ENCODE measurements around the gene ZNF609. TPM values are rescaled to one million over a fixed set of nuclear protein-coding genes. Genes with fewer than 3 reads are reported as not detected.
A peak's percentile ranks its signal among the peaks of the same experiment; 100 is the strongest.
"Not testable (repeated sequence)": the region's sequence is repeated elsewhere in the genome, so short reads cannot be mapped to it uniquely, and the experiment has no call there.

ZNF609 gene
- polyA plus RNA-seq, 1 donor from 2014 or later, result 11.8 TPM

GRCh38 chr15:64493641-64494040, 33.3 kb downstream of the ZNF609 start:
- Histone ChIP-seq H3K9me3 (ENCODE audit: low read length) (no peaks in the 10 kb centered on the region), H2AFZ (ENCODE audit: low read depth, low read length) (no peak overlapping the region), H3K9me2 (ENCODE audit: insufficient read depth, low read length) (no peaks in the 10 kb centered on the region), H3K4me2 (ENCODE audit: low read length) (no peak overlapping the region), H3K27ac (ENCODE audit: low read length) (no peak overlapping the region), H3K36me3 (ENCODE audit: insufficient read depth, low read length) (no peaks in the 10 kb centered on the region), H3K4me3 (ENCODE audit: low read length) (no peak overlapping the region), H3K79me2 (replicated peaks; ENCODE audit: insufficient read depth, low read length) (peaks cover 73% of the 10 kb centered on the region), H3K27me3 (ENCODE audit: insufficient read depth, low read depth, low read length) (no peaks in the 10 kb centered on the region), H3K9ac (ENCODE audit: low read length) (no peak overlapping the region), H3F3A (ENCODE audit: insufficient read depth, low read length, poor library complexity, severe bottlenecking) (no peaks in the 10 kb centered on the region), H4K20me1 (ENCODE audit: insufficient read depth) (no peaks in the 10 kb centered on the region)
- TF ChIP-seq EP300 (conservative IDR thresholded peaks at IDR 0.05; ENCODE audit: poor library complexity, severe bottlenecking), result no peak
- no peak for TF ChIP-seq MXI1 (conservative IDR thresholded peaks at IDR 0.05; ENCODE audit: poor library complexity, severe bottlenecking)

GRCh38 chr15:64495968-64496367, 35.6 kb downstream of the ZNF609 start:
- peaks cover 81% of the 10 kb centered on the region for H3K79me2 ChIP-seq (replicated peaks; ENCODE audit: insufficient read depth, low read length)

GRCh38 chr15:64500695-64501395, 40.5 kb downstream of the ZNF609 start:
- Histone ChIP-seq H3K4me2 (ENCODE audit: low read length) (no peak overlapping the region), H3F3A (ENCODE audit: insufficient read depth, low read length, poor library complexity, severe bottlenecking) (no peaks in the 10 kb centered on the region), H3K27me3 (ENCODE audit: insufficient read depth, low read depth, low read length) (no peaks in the 10 kb centered on the region), H3K9me3 (ENCODE audit: low read length) (no peaks in the 10 kb centered on the region), H3K36me3 (ENCODE audit: insufficient read depth, low read length) (peaks cover 6% of the 10 kb centered on the region), H4K20me1 (ENCODE audit: insufficient read depth) (no peaks in the 10 kb centered on the region), H2AFZ (ENCODE audit: low read depth, low read length) (no peak overlapping the region), H3K9ac (ENCODE audit: low read length) (no peak overlapping the region), H3K27ac (ENCODE audit: low read length) (no peak overlapping the region), H3K79me2 (replicated peaks; ENCODE audit: insufficient read depth, low read length) (peaks cover 71% of the 10 kb centered on the region), H3K4me3 (ENCODE audit: low read length) (peak overlapping the region; percentile 20), H3K9me2 (ENCODE audit: insufficient read depth, low read length) (no peaks in the 10 kb centered on the region)
- TF ChIP-seq EZH2 (IDR thresholded peaks at IDR 0.05; ENCODE audit: borderline replicate concordance, insufficient read depth, low read length, poor library complexity, severe bottlenecking) (no peak), MXI1 (conservative IDR thresholded peaks at IDR 0.05; ENCODE audit: poor library complexity, severe bottlenecking) (no peak), EP300 (conservative IDR thresholded peaks at IDR 0.05; ENCODE audit: poor library complexity, severe bottlenecking) (no peak), TAF1 (IDR thresholded peaks at IDR 0.05; ENCODE audit: low read depth) (no peak), SMC3 (conservative IDR thresholded peaks at IDR 0.05; ENCODE audit: poor library complexity) (no peak), RAD21 (conservative IDR thresholded peaks at IDR 0.05) (no peak), POLR2AphosphoS5 (IDR thresholded peaks at IDR 0.05) (no peak), CTCF (IDR thresholded peaks at IDR 0.05; ENCODE audit: poor library complexity, severe bottlenecking) (no peak), REST (IDR thresholded peaks at IDR 0.05; ENCODE audit: borderline replicate concordance) (no peak)

More at GRCh38 chr15:64495968-64496367, 35.6 kb downstream of the ZNF609 start:
- not testable (repeated sequence) for H3K27ac ChIP-seq (ENCODE audit: low read length); H3K9ac ChIP-seq (ENCODE audit: low read length); H3K36me3 ChIP-seq (ENCODE audit: insufficient read depth, low read length); H3F3A ChIP-seq (ENCODE audit: insufficient read depth, low read length, poor library complexity, severe bottlenecking); H4K20me1 ChIP-seq (ENCODE audit: insufficient read depth); H3K9me2 ChIP-seq (ENCODE audit: insufficient read depth, low read length); H3K27me3 ChIP-seq (ENCODE audit: insufficient read depth, low read depth, low read length); H3K9me3 ChIP-seq (ENCODE audit: low read length); H3K4me2 ChIP-seq (ENCODE audit: low read length); H3K4me3 ChIP-seq (ENCODE audit: low read length); H2AFZ ChIP-seq (ENCODE audit: low read depth, low read length)

Data from neural cell (in vitro differentiated cells).